GM12891 (cell line): ENCODE data around the gene RBM20.

Experiments used
- POLR2A ChIP-seq: IDR thresholded peaks from 2 replicates; pipeline ENCODE4 v1.6.1; 2011; ENCODE audit warnings: low read depth, low read length, control low read depth
- TAF1 ChIP-seq: IDR thresholded peaks from 2 replicates; pipeline ENCODE4 v1.6.1; 2011; ENCODE audit warnings: low read depth, low read length, control low read depth

DNA sequence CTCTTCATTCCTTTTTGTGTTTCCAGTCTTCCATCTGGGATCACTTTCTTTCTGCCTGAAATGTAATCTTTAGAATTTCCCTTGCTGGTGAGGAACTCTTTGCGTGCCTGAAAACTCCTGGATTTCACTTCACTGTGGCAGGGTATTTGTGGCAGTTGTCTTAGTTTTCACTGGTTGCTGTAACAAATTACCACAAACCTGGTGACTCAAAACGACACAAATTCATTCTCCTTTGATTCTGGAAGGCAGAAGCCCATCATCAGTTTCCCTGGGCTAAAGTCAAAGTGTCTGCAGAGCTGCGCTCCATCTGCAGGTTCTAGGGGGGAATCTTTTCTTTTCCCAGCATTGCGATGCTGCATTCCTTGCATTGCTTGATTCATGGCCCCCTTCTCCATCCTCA is 109.3 kb downstream of the RBM20 start:
- TF ChIP-seq TAF1 (no peak), POLR2A (no peak)
